Central memory CD8-positive, alpha-beta T cell (primary cell): ENCODE measurements around the gene NDUFS7.
"Not testable (repeated sequence)": the region's sequence is repeated elsewhere in the genome, so short reads cannot be mapped to it uniquely, and the experiment has no call there.

ENCODE experiments used
- ATAC-seq: fragments of 150-1000 bp; cut with Tn5 transposase; replicated peaks from 2 replicates; pipeline ENCODE4 v1.10.0; 2022; ENCODE audit warnings: mild to moderate bottlenecking, moderate FRiP score, moderate number of reproducible peaks; ENCODE audit not compliant: poor library complexity, severe bottlenecking; ENCODE audit errors: extremely low read depth
- DNase-seq, 2 donors: peaks; one replicate each; pipeline ENCODE4 v3.0.0; 2021; ENCODE audit warnings: low spot score in 2 of 2
- H3K27ac Mint-ChIP-seq: one replicate; pipeline ENCODE4 v1.8.0; 2022; ENCODE audit warnings: low read depth, mild to moderate bottlenecking, moderate library complexity, mixed read lengths
- H3K27me3 Mint-ChIP-seq: one replicate; pipeline ENCODE4 v1.8.0; 2022; ENCODE audit warnings: mixed read lengths
- H3K36me3 Mint-ChIP-seq: one replicate; pipeline ENCODE4 v1.8.0; 2022; ENCODE audit warnings: mild to moderate bottlenecking, moderate library complexity, mixed read lengths; ENCODE audit not compliant: insufficient read depth
- H3K4me1 Mint-ChIP-seq: one replicate; pipeline ENCODE4 v1.8.0; 2022; ENCODE audit warnings: mixed read lengths
- H3K4me3 Mint-ChIP-seq: one replicate; pipeline ENCODE4 v1.8.0; 2022; ENCODE audit warnings: mild to moderate bottlenecking, moderate library complexity, mixed read lengths
- H3K9me3 Mint-ChIP-seq: one replicate; pipeline ENCODE4 v1.8.0; 2022; ENCODE audit warnings: mixed read lengths

Gene NDUFS7

DNA sequence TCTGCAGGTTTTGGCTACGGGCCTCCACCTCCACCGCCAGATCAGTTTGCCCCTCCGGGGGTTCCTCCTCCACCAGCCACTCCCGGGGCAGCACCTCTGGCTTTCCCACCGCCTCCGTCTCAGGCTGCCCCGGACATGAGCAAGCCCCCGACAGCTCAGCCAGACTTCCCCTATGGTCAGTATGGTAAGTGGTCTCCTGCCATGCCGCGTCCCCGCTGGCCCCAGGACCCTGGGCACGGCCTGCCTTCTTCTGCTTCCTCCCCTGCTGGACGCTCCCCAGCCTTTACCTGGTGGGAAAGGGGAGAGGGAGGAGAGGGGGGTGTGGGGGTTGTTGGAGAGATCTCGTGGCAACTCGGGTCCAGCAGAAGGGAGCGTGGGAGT, 48.8 kb downstream of the NDUFS7 start:
- peaks cover 48% of the 10 kb centered on the region for H3K36me3 Mint-ChIP-seq
- no peak for ATAC-seq
- H3K4me1 Mint-ChIP-seq: no peaks in the 10 kb centered on the region
- H3K27ac Mint-ChIP-seq: no peak overlapping the region
- no peak for DNase-seq
- no peaks in the 10 kb centered on the region for H3K9me3 Mint-ChIP-seq
- no peak overlapping the region for H3K4me3 Mint-ChIP-seq
- no peaks in the 10 kb centered on the region for H3K27me3 Mint-ChIP-seq

DNA sequence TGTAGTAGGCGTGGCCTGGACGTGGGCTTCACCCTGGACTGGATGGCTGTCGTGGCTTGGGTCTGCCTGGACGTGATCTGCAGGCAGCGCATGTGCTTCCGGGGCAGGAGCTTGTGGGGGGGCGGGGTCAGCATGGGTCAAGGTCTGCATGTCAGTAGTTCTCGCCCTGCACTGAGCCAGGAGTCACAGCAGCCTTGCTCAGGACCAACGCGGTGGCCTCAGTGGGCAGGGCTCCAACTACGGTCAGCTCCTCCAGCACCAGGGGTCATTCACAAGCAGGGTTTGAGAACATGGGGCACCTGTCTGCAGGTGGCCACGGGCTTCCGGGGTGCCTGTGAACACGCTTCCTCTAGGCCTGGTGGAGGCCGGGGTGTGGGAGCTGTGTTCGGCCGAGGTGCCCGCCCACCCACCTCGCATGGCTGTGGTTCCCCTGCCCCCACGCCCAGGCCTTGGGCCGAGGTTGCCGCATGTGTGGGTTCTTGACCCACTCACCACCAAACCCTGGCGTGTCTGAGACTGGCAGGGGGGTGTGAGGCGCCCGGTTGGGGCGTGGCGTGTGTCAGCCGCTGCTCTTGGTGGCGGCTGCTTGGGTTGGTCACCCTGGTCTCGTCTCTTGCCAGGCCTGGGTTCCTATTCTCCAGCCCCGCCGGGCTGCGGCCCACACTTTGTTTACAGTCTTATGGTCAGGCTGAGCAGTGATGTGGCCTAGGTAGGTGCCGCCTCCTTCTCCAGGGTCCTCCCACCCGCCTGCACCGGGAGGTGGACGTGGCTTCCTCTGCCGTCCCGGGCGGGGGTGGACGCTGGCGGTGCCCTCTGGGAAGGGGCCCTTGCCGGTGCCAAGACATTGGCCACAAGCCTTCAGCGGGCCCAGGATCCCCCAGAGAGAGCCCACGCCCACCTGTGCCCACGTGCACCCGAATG, 49.7 kb downstream of the NDUFS7 start:
- Mint-ChIP-seq H3K36me3 (peaks cover 50% of the 10 kb centered on the region), H3K27ac (no peak overlapping the region), H3K4me3 (no peak overlapping the region), H3K9me3 (no peaks in the 10 kb centered on the region), H3K4me1 (peaks cover 4% of the 10 kb centered on the region), H3K27me3 (no peaks in the 10 kb centered on the region)
- no peak for ATAC-seq
- DNase-seq: no peak

DNA sequence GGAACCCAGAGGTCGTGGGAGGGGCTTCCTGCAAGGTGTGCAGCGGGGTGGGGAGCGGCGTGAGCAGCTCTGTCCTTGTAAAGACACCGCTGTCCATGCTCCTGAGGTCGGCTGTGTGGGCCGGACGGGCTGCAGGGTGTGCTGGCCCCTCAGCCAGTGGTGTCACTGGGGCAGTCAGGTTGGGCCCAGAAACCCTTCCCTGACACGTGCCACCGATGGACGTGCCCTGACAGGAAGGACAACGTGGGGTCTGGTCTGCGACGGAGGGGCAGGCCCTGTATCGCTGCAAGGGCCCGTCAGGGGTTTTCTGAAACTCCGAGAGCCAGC, 50.3 kb downstream of the NDUFS7 start:
- Mint-ChIP-seq H3K27ac (no peak overlapping the region), H3K27me3 (no peaks in the 10 kb centered on the region), H3K4me1 (peaks cover 5% of the 10 kb centered on the region), H3K36me3 (peaks cover 49% of the 10 kb centered on the region), H3K9me3 (no peaks in the 10 kb centered on the region), H3K4me3 (no peak overlapping the region)
- ATAC-seq: no peak
- no peak for DNase-seq

DNA sequence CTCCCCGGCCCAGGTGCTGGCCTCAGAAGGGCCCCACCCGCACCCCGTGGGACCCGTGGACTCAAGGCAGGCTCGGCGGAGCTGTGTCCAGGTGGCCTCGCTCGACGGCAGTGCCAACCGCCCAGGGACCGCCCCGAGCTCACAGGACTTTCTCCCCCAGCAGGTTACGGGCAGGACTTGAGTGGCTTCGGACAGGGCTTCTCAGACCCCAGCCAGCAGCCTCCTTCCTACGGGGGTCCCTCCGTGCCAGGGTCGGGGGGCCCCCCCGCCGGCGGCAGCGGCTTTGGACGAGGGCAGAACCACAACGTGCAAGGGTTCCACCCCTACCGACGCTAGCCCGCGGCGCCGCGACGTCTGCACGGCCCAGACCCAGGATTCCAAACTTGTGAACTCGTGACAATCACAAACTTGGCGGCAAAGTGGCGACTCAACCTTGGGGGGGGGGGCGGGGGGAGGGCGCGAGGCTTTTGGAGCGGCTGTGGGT, 50.9 kb downstream of the NDUFS7 start:
- Mint-ChIP-seq H3K27ac (no peak overlapping the region), H3K4me3 (no peak overlapping the region)
- no peak for ATAC-seq

GRCh38 chr19:1435378-1435989, 51.8 kb downstream of the NDUFS7 start:
- ATAC-seq (no peak), DNase-seq (no peak)
- Mint-ChIP-seq H3K27me3 (no peaks in the 10 kb centered on the region), H3K4me3 (no peak overlapping the region), H3K4me1 (peaks cover 12% of the 10 kb centered on the region), H3K9me3 (no peaks in the 10 kb centered on the region), H3K27ac (no peak overlapping the region), H3K36me3 (peaks cover 55% of the 10 kb centered on the region)

More for the DNA sequence above, 50.9 kb downstream of the NDUFS7 start:
- peaks cover 54% of the 10 kb centered on the region for H3K36me3 Mint-ChIP-seq
- H3K9me3 Mint-ChIP-seq: no peaks in the 10 kb centered on the region
- peaks cover 9% of the 10 kb centered on the region for H3K4me1 Mint-ChIP-seq
- H3K27me3 Mint-ChIP-seq: no peaks in the 10 kb centered on the region
- no peak for DNase-seq

DNA sequence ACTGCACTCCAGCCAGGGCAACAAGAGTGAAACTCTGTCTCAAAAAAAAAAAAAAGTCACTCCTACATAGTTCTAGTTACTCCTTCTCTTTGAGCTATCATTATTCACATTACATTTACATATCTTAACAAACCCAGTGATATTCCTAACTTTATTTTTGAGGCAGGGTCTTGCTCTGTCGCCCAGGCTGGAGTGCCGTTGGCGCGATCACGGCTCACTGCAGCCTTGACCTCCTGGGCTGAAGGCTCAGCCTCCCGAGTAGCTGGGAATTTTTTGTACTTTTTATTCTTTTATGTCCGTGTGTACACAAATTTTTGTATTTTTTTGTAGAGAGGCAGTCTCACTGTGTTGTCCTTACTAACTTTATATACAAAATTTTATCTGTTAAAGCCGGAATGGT, 53.9 kb downstream of the NDUFS7 start:
- Mint-ChIP-seq H3K4me3 (no peak overlapping the region), H3K9me3 (no peaks in the 10 kb centered on the region), H3K27me3 (no peaks in the 10 kb centered on the region), H3K4me1 (peaks cover 17% of the 10 kb centered on the region), H3K27ac (peak overlapping the region; percentile 99), H3K36me3 (peaks cover 61% of the 10 kb centered on the region)
- ATAC-seq (no peak), DNase-seq (no peak)

DNA sequence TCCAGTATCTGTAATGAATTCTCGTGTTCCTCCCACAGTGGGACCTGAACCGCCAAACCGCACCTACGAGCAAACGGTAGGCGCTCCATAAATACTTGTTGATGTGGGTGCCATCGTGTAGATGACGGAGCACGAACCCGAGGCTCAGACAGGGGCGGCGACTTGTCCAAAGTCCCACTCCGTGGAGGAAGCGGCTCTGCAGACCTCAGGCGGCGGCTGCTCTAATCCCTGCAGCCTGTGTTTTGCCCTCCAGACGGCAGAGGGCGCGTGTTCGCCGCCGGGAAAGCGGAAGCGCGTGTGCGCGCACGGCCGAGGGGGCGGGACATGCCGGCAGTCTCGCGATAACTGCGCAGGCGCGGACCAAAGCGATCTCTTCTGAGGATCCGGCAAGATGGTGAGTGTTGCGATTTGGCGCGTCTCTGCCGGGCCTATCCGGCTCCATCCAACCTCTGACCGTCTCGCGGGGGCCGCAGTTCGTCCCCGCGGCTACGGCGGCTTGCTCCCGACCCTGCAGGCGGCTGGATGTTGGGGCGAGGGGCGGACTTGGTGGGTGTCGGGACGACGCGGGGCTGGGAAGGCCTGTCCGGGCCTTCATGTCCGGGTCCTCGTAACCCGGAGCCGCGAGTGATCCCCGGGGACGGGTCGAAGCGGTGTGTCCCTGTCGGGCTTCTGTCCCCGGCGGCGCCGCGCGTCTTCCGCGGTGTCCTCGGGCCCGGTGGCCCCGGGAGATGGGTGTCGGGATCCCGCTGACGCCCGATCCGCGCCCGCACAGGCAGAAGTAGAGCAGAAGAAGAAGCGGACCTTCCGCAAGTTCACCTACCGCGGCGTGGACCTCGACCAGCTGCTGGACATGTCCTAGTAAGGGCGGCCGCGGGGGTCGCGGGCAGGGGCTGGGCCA, 54.6 kb downstream of the NDUFS7 start, which contains the start of gene RPS15:
Gene RPS15 (plus strand): TSS at position 362 of the 898 bp plus-strand sequence. CDS start 30 bp downstream, at position 392.
- DNase-seq (peak; percentile 94), ATAC-seq (peak; percentile 76)
- no peaks in the 10 kb centered on the region for H3K27me3 Mint-ChIP-seq
- H3K27ac Mint-ChIP-seq: peak within 1 kb of the TSS; percentile 99
- H3K4me1 Mint-ChIP-seq: peaks cover 17% of the 10 kb centered on the region
- H3K36me3 Mint-ChIP-seq: peaks cover 63% of the 10 kb centered on the region
- H3K9me3 Mint-ChIP-seq: no peaks in the 10 kb centered on the region
- H3K4me3 Mint-ChIP-seq: peak within 1 kb of the TSS; percentile 98

DNA sequence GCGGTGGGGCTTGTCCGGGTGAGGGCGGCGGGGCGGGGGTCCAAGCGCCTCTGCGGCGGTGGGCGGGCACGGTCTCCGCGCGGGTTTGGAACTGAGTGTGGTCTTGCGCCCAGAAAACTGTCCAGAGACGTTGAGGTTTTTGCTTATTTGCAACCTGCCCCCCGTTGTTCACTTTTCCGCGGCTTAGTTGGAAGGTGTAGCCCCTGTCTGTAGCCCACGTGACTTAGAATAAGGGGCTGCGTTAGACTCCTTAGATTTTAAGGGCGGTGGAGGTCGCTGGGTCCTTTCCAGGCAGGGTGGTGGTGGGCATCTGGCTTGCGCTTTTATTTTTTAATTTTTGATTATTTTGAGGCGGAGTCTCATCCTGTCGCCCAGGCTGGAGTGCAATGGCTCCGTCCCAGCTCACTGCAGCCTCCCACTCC, 55.2 kb downstream of the NDUFS7 start:
- ATAC-seq (no peak), DNase-seq (no peak)
- Mint-ChIP-seq H3K27me3 (no peaks in the 10 kb centered on the region), H3K27ac (peak overlapping the region; percentile 99), H3K4me1 (peaks cover 17% of the 10 kb centered on the region), H3K36me3 (peaks cover 61% of the 10 kb centered on the region), H3K4me3 (peak overlapping the region; percentile 98), H3K9me3 (no peaks in the 10 kb centered on the region)

- not testable (repeated sequence) for ATAC-seq, H3K9me3 Mint-ChIP-seq, H3K27me3 Mint-ChIP-seq
- Mint-ChIP-seq H3K4me3 (peak overlapping the region; percentile 98), H3K27ac (peak overlapping the region; percentile 99), H3K4me1 (peaks cover 20% of the 10 kb centered on the region), H3K36me3 (peaks cover 63% of the 10 kb centered on the region)
- peak in 1 of 2 donors; percentile 27 for DNase-seq
Observed at GRCh38 chr19:1439525-1440417, 56.1 kb downstream of the NDUFS7 start.

- H3K9me3 Mint-ChIP-seq: no peaks in the 10 kb centered on the region
- DNase-seq (no peak), ATAC-seq (no peak)
- H3K4me3 Mint-ChIP-seq: peak overlapping the region; percentile 98
- peaks cover 64% of the 10 kb centered on the region for H3K36me3 Mint-ChIP-seq
- peaks cover 25% of the 10 kb centered on the region for H3K4me1 Mint-ChIP-seq
- peak overlapping the region; percentile 99 for H3K27ac Mint-ChIP-seq
- no peaks in the 10 kb centered on the region for H3K27me3 Mint-ChIP-seq
Observed at GRCh38 chr19:1440418-1440801, 56.7 kb downstream of the NDUFS7 start.

- H3K27ac Mint-ChIP-seq: peak overlapping the region; percentile 99
- DNase-seq (no peak), ATAC-seq (no peak)
- H3K9me3 Mint-ChIP-seq: no peaks in the 10 kb centered on the region
- peak overlapping the region; percentile 98 for H3K4me3 Mint-ChIP-seq
- H3K4me1 Mint-ChIP-seq: peaks cover 28% of the 10 kb centered on the region
- H3K27me3 Mint-ChIP-seq: no peaks in the 10 kb centered on the region
- peaks cover 62% of the 10 kb centered on the region for H3K36me3 Mint-ChIP-seq
Observed at GRCh38 chr19:1441022-1441426, 57.3 kb downstream of the NDUFS7 start.
